Inferior parietal cortex (tissue), 1 donor: ENCODE measurements around the gene CERS6.

ENCODE experiments used
- DNase-seq: peaks from one replicate; pipeline ENCODE4 v3.0.0-alpha.2; 2016; ENCODE audit errors: extremely low spot score

Gene CERS6

DNA sequence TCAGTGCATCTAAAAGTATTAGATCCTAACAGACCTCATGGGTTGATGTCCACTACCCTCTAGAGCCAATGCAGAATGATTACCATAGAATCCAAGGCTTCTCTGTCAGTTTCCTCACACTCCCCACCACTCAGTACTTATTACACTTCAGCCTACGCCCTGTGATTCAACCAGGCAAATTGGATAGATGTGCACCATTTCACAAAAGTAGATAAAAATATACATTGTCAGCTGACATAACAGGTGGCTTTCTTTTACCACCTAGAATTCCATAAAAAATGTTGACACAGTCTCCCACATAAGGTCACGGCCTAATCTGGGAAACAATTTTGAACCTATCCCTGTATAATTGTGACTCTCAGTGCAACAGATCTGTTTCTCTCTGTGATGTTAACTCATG, 144.9 kb downstream of the CERS6 start:
- DNase-seq = peak; percentile 50

DNA sequence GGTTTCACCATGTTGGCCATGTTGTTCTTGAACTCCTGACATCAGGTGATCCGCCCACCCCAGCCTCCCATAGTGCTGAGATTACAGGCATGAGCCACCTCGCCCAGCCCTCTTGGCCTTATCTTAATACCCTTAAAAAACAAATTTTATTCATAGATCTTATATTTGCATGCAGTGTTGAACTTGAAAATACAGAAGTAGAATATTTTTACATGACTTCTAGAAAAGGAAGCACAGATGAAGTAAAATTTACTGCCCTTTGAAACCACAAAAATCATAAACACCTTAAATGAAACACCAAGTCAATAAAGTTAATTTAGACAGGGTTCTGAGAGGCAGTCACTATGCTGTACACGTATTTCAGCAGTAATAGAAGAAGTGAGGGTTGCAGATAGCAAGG, 145.7 kb downstream of the CERS6 start:
- no peak for DNase-seq

DNA sequence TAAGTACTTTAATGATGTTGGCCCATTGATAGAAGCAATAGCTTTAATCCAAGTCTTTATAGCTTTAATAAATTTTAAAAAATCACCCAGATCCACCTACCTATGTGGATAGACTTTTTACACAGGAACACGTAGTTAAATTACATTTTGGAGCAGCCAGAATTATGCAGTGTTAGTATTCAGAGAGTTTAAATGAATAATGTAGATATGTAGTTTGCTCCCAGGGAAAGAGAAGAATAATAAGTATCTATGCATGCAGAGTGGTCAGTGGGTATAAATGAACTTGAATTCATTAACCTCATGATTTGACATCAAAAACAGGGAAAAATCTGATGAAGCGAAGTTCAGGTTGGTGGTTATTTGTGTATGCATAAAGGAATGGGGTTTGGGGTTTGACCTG, 146.3 kb downstream of the CERS6 start:
- DNase-seq = no peak

DNA sequence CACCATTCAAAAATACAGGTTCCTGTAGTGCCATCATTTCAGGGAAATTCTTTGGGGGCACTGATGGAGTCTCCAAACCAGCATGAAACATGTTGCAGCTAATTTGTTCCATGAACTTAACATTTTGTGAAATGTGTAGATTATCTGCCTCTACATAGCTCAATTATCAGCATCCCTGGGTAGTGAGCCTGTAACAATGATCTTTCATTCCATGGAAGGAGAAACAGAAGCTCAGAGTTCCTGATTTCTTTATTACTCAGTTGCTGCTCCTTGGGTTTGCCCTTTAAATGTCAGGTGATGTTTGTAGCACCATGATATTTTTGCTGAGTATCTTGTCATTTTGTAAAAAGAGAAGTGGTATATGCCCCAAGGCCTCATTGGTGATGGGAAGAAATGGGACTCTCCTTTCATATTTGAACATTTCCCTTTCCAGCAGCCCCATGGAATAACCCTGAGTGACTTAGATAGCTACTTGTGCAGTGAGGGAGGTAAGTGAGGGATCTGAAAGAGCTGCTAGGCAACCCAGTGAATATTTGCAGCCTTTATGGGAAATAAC, 146.9 kb downstream of the CERS6 start:
- DNase-seq = no peak

DNA sequence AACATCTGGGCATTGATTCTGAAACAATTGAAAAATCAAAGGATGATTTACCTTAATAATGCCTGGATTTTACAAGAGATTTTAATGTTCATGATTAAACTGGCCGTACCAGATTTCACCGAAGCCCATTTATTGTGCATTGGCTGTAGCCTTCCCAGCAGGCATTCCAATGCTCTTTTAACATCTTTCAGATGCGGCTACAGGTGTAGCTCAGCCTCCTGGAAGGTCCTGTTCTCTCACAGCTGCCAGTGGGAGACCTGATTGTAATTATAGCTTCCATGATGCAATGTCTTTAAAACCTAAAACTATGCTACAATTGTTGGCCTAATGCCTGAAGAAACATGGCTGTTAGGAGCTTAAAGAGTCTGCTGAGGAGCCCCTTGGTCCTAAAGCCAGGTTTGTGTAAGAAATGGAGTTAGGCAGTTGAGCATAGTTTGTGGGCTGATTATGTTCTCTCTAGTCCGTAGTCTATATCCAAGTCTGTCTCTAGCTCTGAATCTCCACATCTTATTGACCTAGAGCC, 147.4 kb downstream of the CERS6 start:
- no peak for DNase-seq

DNA sequence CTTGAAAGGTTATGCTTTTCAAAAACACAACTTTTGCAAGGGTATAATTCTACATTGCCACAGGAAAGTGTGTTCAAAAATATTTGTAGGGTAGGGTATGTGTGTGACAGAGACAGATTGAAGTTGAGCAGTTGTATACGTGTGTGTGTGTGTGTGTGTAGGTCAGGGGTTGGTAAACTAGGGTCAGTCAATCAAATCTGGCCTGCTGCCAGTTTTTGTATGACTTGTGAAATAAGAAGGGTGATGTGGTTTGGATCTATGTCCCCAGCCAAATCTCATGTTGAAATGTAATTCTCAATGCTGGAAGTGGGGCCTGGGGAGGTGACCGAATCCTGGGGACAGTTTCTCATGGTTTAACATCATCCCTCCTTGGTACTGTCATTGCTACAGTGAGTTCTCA, 148.2 kb downstream of the CERS6 start:
- no peak for DNase-seq

DNA sequence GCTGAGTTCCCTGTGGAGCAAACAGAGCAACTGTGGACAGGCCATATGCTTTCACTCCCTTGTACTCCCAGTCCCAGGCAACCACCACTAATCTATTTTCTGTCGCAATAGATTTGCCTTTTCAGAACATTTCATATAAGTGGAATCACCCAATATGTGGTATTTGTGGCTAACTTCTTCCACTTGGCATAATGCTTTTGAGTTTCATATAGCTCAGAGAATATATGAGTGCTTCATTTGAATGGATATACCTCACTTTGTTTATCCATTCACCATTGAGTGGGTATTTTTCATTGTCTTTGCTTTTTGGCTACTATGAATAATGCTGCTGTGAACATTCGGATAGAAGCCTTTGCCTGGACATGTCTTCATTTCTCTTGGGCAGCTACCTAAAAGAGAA, 151.9 kb downstream of the CERS6 start:
- no peak for DNase-seq

DNA sequence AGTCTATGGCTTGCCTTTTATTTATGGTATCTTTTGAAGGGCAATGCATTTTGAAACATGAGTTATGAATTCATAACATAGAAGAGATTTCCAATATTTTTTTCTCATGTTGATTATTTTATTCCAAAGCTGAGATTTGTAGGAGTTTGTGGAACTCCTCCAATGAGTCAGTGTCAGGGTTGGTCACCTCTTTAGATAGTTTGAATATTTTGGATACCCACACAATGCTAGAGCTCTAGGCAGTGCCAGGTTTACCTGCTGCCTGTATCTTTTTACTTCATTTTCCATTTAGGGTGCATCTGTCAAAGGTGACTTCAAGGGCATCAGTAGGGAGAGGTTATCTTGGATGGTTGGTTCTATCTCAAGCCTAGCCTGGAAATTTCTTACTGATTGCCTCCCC, 152.7 kb downstream of the CERS6 start:
- DNase-seq = no peak

DNA sequence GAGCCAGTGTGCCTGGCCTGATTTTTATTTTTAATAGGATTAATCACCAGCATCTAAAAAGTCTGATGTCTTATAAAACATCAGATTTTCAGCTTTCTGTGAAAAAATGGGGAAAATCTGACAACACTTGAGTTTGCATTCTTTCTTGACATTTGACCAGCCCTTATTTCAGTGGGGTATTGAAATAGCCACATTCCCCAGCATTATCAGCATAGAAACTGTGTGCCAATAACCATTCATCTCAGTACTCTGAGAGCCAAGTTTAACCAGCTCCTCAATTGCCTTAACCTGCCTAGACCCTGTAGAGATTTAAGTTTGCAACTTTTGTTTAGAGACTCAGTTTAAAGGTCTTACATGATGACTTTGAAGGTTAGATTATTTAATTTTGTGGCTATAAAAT, 155.0 kb downstream of the CERS6 start:
- DNase-seq = no peak

DNA sequence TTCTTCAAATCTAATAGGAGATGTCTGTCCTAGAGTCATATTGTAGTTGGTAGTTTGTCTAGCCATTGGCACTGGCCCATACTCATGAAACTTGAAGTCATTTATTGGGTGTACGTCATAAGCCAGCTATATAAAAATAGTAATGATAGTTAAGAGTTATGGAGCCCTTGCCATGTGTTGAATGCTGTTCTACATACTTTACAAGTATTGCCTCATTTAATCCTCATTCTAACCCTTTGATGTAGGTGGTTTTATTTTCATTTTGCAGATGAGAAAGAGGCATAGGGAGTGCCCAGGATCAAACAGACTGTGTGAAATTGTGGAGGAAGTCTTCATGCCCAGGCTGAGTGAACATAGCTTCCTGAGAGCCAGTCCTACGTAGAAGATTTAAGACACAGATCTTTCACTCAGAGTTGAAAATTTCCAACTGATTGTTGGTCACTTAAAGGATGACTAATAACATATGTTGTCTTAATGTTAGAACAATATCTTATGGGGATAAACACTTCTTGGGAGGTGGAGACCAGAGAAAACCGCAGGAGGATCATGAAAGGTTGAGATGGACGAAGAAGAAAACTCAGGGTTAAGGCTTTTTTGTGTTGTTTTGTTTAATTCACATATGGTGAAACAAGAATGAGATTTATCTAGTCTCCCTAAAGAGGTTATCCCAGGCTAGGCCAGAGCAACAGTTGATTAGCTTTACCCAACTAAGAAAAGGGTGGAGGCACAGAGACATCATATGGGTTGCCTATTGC, 156.0 kb downstream of the CERS6 start:
- DNase-seq = no peak

DNA sequence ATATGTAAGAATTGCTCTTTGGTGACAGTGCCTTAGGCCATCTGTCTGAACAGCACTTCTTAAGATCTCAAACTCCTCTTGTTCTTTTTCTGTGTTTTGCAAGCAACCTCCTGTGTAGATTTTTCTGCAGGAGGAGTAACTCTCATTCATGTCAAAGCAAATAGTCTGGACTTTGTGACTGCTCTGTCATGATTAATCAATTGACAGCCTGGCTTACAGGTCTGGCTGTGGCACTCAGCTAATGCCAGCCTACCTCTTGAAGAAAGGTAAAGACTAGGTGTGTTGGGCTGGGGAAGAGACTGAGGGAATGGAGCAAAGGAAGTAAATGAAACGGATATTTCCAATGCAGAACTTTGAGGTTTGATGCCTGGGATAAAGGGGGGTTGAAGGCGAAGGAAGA, 156.6 kb downstream of the CERS6 start:
- DNase-seq = no peak

DNA sequence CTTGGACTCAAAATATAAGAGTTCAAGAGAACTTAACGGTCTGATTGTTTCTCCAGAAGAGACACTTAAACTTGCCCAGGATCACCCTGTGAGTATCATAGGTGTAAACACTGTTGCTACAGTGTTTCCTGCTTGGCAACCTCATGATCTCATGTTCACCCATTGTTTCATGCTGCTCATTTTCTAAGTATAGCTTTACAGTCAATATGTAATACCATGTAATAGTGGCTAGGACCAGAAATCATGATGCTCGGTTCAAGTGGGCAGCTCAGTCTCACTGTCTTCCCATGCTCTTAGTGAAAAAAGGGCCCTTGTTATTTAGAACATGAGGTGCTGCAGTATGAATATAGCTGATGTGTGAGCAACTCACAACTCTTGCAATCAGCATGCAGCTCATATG, 157.5 kb downstream of the CERS6 start:
- no peak for DNase-seq

DNA sequence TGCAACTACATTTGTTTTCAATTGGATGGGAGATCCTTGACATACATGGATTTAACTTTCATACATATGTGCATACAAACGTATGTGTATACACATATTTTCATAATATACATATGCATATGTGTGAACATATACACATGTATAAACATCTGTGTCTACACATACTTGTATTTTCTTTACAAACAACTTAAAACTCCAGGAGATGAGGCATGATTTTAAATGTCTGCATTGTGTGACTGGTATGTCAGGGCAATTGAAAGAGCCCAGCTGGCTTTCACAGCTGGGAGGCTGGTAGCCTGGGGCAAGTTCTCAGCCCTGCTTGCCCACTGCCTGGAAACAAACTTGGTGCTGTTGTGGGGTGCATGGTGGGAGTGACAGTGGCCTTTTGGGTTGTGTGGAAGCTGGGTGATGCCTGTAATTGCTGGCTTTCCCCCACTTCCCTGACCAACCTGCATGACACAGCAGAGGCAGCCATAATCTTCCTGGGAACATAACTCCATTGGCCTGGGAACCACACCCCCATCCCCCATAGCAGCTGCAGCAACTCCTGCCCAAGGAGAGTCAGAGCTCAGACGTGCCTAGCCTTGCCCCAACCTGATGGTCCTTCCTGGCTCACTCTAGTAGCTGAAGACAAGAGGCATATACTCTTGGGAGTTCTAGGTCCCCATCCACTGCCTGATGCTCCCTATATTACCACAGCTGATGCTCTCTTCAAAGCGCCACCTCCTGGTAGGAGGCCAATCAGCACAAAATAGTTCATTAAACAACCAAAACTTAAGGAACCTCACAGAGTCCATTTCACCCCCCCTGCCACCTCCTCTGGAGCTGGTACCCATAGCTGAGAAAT, 158.3 kb downstream of the CERS6 start:
- DNase-seq = no peak

DNA sequence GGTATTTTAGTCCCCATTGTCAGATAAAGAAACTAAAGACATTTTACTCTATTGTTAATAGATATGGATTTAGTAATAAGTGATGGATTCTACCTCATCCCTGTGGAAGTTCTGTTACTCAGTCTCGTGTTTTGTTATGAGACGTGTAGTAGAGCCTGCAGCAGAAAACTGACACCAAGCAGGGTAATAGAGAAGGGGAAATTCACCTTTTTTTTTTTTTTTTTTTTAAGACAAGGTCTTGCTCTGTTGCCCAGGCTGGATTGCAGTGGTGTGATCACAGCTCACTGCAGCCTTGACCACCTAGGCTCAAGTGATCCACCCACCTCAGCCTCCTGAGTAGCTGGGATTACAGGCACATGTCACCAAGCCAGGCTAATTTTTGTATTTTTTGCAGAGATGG, 164.5 kb downstream of the CERS6 start:
- no peak for DNase-seq

DNA sequence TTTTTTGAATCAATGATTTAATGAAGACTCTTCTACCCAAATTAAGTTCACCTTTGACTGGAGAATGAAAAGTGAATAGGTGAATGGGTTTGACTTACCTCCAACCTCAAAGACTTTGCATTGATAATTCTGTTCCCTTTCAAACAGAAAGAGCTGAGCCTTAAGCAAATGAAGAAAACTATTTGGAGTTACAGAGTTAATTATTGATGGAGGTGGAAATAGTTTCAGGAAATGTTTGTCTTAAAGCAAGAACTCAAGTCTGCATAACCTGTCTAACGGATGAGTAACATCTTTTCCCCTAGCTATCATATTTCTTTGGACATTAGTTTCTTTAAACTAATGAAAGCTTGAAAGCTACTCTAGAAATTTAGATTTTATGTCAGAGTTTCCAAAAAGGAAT, 166.5 kb downstream of the CERS6 start:
- no peak for DNase-seq

DNA sequence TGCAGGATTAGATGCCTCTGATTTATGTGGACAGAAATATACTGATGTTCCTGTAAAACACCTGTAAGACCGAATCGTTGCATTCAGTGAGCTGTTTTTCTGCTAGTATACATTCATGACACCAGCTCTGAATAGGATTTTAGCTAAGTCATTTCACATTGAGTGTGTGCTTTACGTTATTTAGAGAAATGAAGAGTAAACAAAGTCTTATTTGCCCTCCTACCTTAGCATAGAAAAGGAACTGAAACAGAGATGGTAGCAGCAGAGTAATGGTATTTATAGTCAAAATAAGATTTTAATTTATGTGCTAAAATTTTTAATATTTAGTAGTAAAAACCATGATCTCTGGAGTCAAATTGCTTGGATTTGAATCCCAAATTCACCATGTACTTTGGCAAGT, 168.0 kb downstream of the CERS6 start:
- no peak for DNase-seq

DNA sequence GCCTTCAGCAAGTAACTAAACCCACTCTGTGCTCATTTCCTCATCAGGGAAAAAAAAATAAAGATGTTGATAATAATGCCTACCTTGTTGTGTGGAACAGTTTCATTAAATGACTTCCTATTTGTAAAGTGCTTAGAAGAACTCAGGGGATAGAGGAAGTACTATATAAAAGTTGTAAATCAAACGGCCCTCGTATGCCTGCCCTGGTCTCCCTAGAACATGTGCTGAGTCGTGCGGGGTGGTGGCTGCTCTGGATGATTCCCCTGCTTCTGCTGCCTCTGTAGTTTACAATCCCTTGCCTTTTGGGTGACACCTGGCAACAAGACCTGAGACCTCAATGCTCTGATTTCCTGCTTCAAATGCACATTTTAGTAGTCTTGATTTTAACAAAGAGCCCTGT, 170.0 kb downstream of the CERS6 start:
- DNase-seq = no peak

DNA sequence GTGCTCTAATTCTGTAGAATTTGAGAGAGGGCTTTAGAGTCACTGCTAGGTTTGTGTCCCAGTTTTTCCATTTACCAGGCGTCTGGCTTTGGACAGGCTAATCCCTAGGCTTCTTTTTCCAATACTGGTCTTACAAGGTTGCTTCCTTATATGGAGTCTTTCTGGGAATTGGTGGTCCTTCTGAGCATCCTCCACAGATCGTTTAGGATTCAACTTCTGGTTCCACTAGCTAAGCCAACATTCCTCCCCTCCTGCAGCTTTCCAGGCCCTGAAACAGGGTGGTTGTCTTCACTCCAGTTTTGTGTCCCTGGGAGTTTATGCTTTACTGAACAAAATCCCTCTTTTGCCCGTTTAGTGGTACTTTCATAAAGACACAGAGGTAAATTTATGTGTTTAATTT, 170.6 kb downstream of the CERS6 start:
- no peak for DNase-seq

DNA sequence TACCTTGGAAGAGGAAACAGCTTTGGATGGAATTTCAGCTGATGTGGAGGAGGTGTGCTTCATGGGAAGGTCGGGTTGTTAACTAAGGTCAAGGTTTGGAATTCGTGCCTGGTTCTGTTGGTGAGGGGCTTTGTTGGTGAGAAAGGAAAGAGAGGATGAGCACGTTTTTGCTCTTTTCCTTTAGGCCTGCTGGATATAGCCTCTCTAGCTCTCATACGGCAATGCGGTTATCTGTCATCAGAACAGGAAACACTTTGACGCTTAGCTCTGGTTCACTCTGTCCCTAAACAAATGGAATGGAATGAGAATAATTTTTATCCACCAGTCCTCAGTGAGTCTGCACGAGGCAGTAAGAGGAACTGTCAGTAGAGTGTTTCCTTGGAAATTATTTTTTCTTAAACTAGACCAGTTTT, 176.6 kb downstream of the CERS6 start:
- DNase-seq = no peak

DNA sequence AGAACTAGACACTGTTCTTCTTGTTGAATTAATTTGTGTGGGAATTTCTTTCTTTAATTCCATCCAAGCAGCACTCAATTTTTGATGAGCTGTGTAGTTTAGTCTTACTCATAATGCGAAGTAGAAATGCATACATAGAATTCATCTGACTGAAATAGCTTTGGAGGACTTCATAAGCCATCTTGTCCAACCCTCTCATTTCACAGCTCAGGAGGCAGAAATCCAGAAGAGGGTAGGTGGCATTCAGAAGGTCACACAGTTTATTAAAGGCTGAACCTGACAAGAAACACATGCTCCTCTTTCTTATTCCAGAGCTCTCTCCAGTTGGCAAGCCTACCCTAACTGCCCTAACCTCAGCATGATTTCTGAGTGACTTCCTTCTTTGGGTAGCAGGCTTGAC, 177.1 kb downstream of the CERS6 start:
- no peak for DNase-seq

DNA sequence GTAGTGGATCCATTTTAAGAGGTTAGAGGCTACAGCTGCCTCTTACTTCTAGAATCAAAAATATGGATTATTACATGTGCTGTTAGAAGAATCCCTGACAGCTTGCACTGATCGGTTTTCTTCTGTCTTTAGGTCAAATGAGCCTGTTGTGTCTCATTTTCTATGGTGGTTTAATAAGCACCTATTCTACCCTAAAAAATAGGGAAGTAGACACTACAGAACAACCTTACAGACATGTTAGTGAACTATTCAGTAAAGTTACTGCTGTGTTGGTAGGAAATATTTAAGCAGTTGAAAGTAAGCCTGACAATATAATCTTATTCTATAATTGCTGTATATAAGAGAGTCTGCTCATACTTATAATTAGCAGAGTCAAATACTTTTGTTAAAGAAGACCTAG, 177.8 kb downstream of the CERS6 start:
- DNase-seq = no peak

DNA sequence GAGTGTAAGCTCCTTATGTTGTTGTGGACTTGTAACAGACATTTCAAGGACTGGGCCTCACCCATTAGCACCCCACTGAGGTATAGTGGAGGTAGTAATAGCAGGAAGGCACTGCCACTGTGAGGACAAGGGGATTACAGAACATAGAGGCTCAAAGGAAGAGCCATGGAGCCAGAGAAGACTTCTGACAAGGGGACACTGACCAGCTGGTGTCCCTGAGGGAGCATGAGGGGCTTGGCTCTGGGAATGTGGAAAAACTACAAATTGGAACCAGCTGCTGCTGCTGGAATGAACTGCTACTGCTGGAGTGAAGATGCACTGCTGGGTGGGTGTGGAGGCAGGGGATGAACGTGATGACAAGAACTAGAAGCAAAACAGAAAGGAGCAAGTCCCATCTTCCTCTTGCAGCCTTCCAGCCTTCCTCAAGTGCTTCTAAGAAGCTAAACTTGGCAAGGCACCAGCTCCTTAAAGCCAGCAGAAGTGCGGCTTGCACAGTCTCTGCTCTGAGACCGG, 179.0 kb downstream of the CERS6 start:
- no peak for DNase-seq

DNA sequence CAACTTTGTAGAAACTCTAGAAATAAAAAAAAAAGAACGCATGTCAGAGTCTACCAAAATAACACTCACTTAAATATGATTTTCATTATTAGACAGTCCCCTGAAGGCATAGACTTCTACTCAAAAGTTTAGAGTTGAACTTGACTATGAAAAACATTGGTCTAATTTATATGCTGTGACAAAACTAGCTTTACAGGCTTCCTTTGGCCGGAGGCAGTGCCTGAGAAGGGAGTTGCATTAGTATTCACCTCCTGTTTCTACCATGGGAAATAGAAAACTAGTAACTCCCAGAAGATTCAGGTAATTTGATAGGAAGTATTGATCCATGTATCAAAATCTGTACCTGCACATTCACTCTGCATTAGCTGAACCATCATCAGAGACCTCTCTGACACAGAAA, 182.9 kb downstream of the CERS6 start:
- DNase-seq = no peak
